ENCODE results near the gene RRP1B.
"Not testable (repeated sequence)": the region's sequence is repeated elsewhere in the genome, so short reads cannot be mapped to it uniquely, and the experiment has no call there.

RRP1B gene

GRCh38 chr21:43693981-43694380, 34.6 kb downstream of the RRP1B start:
- H3K4me3 ChIP-seq (ENCODE audit: insufficient read length, low read depth): no peak overlapping the region
- H3K27me3 ChIP-seq (ENCODE audit: insufficient read depth, insufficient read length): no peaks in the 10 kb centered on the region
- DNase-seq (ENCODE audit: low read depth, low spot score): no peak
- TF ChIP-seq ZNF274 (IDR thresholded peaks at IDR 0.05; ENCODE audit: low read depth, low read length) (no peak), YY1 (IDR thresholded peaks at IDR 0.05; ENCODE audit: insufficient read depth, insufficient read length) (no peak), SUZ12 (IDR thresholded peaks at IDR 0.05; ENCODE audit: extremely low read depth, insufficient read depth, insufficient read length) (no peak)
- no peaks in the 10 kb centered on the region for H3K4me1 ChIP-seq (ENCODE audit: insufficient read depth, insufficient read length)
- no peak overlapping the region for H3K9ac ChIP-seq (ENCODE audit: insufficient read length, low read depth)
- H3K9me3 ChIP-seq (ENCODE audit: insufficient read depth, low read length): no peaks in the 10 kb centered on the region
- peaks cover 89% of the 10 kb centered on the region for H3K36me3 ChIP-seq (ENCODE audit: insufficient read depth, insufficient read length, low read length)

GRCh38 chr21:43694437-43695079, 35.2 kb downstream of the RRP1B start:
- Histone ChIP-seq H3K9me3 (ENCODE audit: insufficient read depth, low read length) (no peaks in the 10 kb centered on the region), H3K36me3 (ENCODE audit: insufficient read depth, insufficient read length, low read length) (peaks cover 84% of the 10 kb centered on the region), H3K27me3 (ENCODE audit: insufficient read depth, insufficient read length) (no peaks in the 10 kb centered on the region), H3K9ac (ENCODE audit: insufficient read length, low read depth) (no peak overlapping the region), H3K4me3 (ENCODE audit: insufficient read length, low read depth) (no peak overlapping the region), H3K4me1 (ENCODE audit: insufficient read depth, insufficient read length) (no peaks in the 10 kb centered on the region)
- no peak for TF ChIP-seq YY1 (IDR thresholded peaks at IDR 0.05; ENCODE audit: insufficient read depth, insufficient read length)
- no peak for TF ChIP-seq SUZ12 (IDR thresholded peaks at IDR 0.05; ENCODE audit: extremely low read depth, insufficient read depth, insufficient read length)
- no peak for TF ChIP-seq ZNF274 (IDR thresholded peaks at IDR 0.05; ENCODE audit: low read depth, low read length)
- no peak for DNase-seq (ENCODE audit: low read depth, low spot score)

GRCh38 chr21:43696214-43696613, 36.9 kb downstream of the RRP1B start:
- no peak for TF ChIP-seq ZNF274 (IDR thresholded peaks at IDR 0.05; ENCODE audit: low read depth, low read length)
- Histone ChIP-seq H3K36me3 (ENCODE audit: insufficient read depth, insufficient read length, low read length) (peaks cover 68% of the 10 kb centered on the region), H3K9me3 (ENCODE audit: insufficient read depth, low read length) (no peaks in the 10 kb centered on the region), H3K4me1 (ENCODE audit: insufficient read depth, insufficient read length) (no peaks in the 10 kb centered on the region), H3K9ac (ENCODE audit: insufficient read length, low read depth) (no peak overlapping the region), H3K4me3 (ENCODE audit: insufficient read length, low read depth) (no peak overlapping the region), H3K27me3 (ENCODE audit: insufficient read depth, insufficient read length) (no peaks in the 10 kb centered on the region)
- no peak for DNase-seq (ENCODE audit: low read depth, low spot score)

GRCh38 chr21:43697758-43698643, 38.6 kb downstream of the RRP1B start:
- TF ChIP-seq SUZ12 (IDR thresholded peaks at IDR 0.05; ENCODE audit: extremely low read depth, insufficient read depth, insufficient read length): no peak
- TF ChIP-seq ZNF274 (IDR thresholded peaks at IDR 0.05; ENCODE audit: low read depth, low read length): no peak
- H3K4me1 ChIP-seq (ENCODE audit: insufficient read depth, insufficient read length): peaks cover 8% of the 10 kb centered on the region
- H3K9me3 ChIP-seq (ENCODE audit: insufficient read depth, low read length): no peaks in the 10 kb centered on the region
- no peak for DNase-seq (ENCODE audit: low read depth, low spot score)
- H3K36me3 ChIP-seq (ENCODE audit: insufficient read depth, insufficient read length, low read length): peaks cover 50% of the 10 kb centered on the region
- no peak overlapping the region for H3K4me3 ChIP-seq (ENCODE audit: insufficient read length, low read depth)
- no peaks in the 10 kb centered on the region for H3K27me3 ChIP-seq (ENCODE audit: insufficient read depth, insufficient read length)
- no peak overlapping the region for H3K9ac ChIP-seq (ENCODE audit: insufficient read length, low read depth)

- not testable (repeated sequence) for H3K9me3 ChIP-seq (ENCODE audit: insufficient read depth, low read length); H3K4me3 ChIP-seq (ENCODE audit: insufficient read length, low read depth); H3K27me3 ChIP-seq (ENCODE audit: insufficient read depth, insufficient read length); DNase-seq (ENCODE audit: low read depth, low spot score); H3K9ac ChIP-seq (ENCODE audit: insufficient read length, low read depth)
- H3K36me3 ChIP-seq (ENCODE audit: insufficient read depth, insufficient read length, low read length): peaks cover 36% of the 10 kb centered on the region
- peaks cover 18% of the 10 kb centered on the region for H3K4me1 ChIP-seq (ENCODE audit: insufficient read depth, insufficient read length)
Observed at GRCh38 chr21:43699492-43699777, 40.1 kb downstream of the RRP1B start.

- Histone ChIP-seq H3K36me3 (ENCODE audit: insufficient read depth, insufficient read length, low read length) (peaks cover 30% of the 10 kb centered on the region), H3K4me3 (ENCODE audit: insufficient read length, low read depth) (no peak overlapping the region), H3K9me3 (ENCODE audit: insufficient read depth, low read length) (no peaks in the 10 kb centered on the region), H3K4me1 (ENCODE audit: insufficient read depth, insufficient read length) (peaks cover 18% of the 10 kb centered on the region), H3K9ac (ENCODE audit: insufficient read length, low read depth) (no peak overlapping the region), H3K27me3 (ENCODE audit: insufficient read depth, insufficient read length) (no peaks in the 10 kb centered on the region)
- DNase-seq (ENCODE audit: low read depth, low spot score): no peak
- TF ChIP-seq ZNF274 (IDR thresholded peaks at IDR 0.05; ENCODE audit: low read depth, low read length) (no peak), YY1 (IDR thresholded peaks at IDR 0.05; ENCODE audit: insufficient read depth, insufficient read length) (no peak), SUZ12 (IDR thresholded peaks at IDR 0.05; ENCODE audit: extremely low read depth, insufficient read depth, insufficient read length) (no peak)
Observed at GRCh38 chr21:43699933-43700599, 40.7 kb downstream of the RRP1B start.

- peaks cover 20% of the 10 kb centered on the region for H3K4me1 ChIP-seq (ENCODE audit: insufficient read depth, insufficient read length)
- H3K9ac ChIP-seq (ENCODE audit: insufficient read length, low read depth): peak overlapping the region; percentile 58
- DNase-seq (ENCODE audit: low read depth, low spot score): no peak
- no peak overlapping the region for H3K4me3 ChIP-seq (ENCODE audit: insufficient read length, low read depth)
- peaks cover 10% of the 10 kb centered on the region for H3K36me3 ChIP-seq (ENCODE audit: insufficient read depth, insufficient read length, low read length)
- no peaks in the 10 kb centered on the region for H3K9me3 ChIP-seq (ENCODE audit: insufficient read depth, low read length)
- no peak for TF ChIP-seq ZNF274 (IDR thresholded peaks at IDR 0.05; ENCODE audit: low read depth, low read length)
- TF ChIP-seq SUZ12 (IDR thresholded peaks at IDR 0.05; ENCODE audit: extremely low read depth, insufficient read depth, insufficient read length): no peak
- no peak for TF ChIP-seq YY1 (IDR thresholded peaks at IDR 0.05; ENCODE audit: insufficient read depth, insufficient read length)
- no peaks in the 10 kb centered on the region for H3K27me3 ChIP-seq (ENCODE audit: insufficient read depth, insufficient read length)
Observed at GRCh38 chr21:43701936-43702784, 42.8 kb downstream of the RRP1B start.
